ENCODE data around the gene ZNF777.
"Not testable (repeated sequence)": the region's sequence is repeated elsewhere in the genome, so short reads cannot be mapped to it uniquely, and the experiment has no call there.

Gene ZNF777

DNA sequence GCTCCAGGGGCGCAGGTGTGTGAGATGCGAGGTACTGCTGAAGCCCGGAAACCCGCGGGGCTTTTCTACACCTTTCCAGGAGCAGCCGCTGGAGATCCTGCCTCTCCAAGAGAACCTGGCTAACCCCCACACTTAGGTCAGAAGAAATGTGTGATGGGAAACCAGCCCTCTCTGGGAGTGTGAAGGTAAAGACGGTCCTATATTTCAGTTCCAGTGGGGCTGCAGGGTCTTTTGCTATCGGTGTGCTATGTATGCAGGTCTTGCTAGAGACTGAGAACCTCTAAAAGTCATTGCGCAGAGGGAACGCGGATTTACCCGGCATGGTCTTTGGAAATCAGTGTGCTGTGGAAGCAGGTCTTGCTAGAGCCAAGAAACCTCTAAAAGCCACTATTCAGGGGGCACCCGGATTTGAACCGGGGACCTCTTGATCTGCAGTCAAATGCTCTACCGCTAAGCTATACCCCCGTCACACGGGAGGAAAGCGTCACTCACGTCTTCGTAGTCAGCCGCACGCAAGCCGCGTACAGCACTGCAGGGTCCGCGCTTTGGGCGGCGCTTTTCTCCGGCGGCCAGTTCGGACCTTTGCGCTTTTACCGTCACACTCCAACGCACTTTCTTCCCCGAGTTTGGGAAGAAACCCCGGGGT is 46.0 kb downstream of the ZNF777 start:
- no peaks in the 10 kb centered on the region for H3K27me3 ChIP-seq (ENCODE audit: insufficient read depth, low read depth, severe bottlenecking)
- no peak overlapping the region for H3K4me3 ChIP-seq (ENCODE audit: low read depth, low read length)
- H3K9me3 ChIP-seq (ENCODE audit: severe bottlenecking) = peaks cover 4% of the 10 kb centered on the region
- TF ChIP-seq, protein P1, sequence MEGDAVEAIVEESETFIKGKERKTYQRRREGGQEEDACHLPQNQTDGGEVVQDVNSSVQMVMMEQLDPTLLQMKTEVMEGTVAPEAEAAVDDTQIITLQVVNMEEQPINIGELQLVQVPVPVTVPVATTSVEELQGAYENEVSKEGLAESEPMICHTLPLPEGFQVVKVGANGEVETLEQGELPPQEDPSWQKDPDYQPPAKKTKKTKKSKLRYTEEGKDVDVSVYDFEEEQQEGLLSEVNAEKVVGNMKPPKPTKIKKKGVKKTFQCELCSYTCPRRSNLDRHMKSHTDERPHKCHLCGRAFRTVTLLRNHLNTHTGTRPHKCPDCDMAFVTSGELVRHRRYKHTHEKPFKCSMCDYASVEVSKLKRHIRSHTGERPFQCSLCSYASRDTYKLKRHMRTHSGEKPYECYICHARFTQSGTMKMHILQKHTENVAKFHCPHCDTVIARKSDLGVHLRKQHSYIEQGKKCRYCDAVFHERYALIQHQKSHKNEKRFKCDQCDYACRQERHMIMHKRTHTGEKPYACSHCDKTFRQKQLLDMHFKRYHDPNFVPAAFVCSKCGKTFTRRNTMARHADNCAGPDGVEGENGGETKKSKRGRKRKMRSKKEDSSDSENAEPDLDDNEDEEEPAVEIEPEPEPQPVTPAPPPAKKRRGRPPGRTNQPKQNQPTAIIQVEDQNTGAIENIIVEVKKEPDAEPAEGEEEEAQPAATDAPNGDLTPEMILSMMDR (IDR thresholded peaks at IDR 0.05; ENCODE audit: low read depth, low read length) = no peak
- no peak overlapping the region for H3K27ac ChIP-seq
- no peak for DNase-seq
- H3K36me3 ChIP-seq = no peaks in the 10 kb centered on the region

DNA sequence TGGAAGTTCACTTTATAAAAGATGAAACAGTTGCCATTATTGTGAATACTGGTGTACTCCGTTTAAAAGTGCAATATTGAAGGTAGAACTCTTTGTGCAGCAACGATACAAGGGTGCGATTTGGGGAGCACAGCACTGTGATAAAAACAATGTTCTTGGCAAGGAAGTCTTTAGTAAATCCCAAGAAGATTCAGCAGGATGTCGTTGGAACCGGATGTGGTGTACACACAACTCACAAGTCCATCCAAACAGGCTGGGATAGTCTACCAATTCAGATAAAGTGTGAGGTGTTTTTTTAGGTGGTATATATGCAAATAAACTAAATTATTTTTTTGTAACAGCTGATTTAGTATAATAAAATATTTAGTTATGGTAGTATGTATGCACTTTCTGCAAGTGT is 46.7 kb downstream of the ZNF777 start:
- Histone ChIP-seq H3K9me3 (ENCODE audit: severe bottlenecking) (peaks cover 4% of the 10 kb centered on the region), H3K36me3 (no peaks in the 10 kb centered on the region), H3K27ac (no peak overlapping the region), H3K4me3 (ENCODE audit: low read depth, low read length) (no peak overlapping the region), H3K27me3 (ENCODE audit: insufficient read depth, low read depth, severe bottlenecking) (no peaks in the 10 kb centered on the region)
- DNase-seq = no peak
- TF ChIP-seq, protein P1 (IDR thresholded peaks at IDR 0.05; ENCODE audit: low read depth, low read length) = no peak

DNA sequence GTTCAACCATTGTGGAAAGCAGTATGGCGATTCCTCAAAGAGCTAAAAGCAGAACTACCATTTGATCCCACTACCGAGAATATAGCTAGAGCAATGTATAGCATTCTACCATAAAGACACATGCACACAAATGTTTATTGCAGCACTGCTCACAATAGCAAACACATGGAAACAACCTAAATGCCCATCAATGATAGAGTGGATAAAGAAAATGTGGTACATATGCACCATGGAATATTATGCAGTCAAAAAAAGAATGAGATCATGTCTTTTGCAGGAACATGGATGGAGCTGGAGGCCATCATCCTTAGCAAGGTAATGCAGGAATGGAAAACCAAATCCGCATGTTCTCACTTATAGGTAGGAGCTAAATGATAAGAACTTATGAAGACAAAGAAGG is 47.8 kb downstream of the ZNF777 start:
- not testable (repeated sequence) for DNase-seq; H3K4me3 ChIP-seq (ENCODE audit: low read depth, low read length); H3K9me3 ChIP-seq (ENCODE audit: severe bottlenecking); H3K27me3 ChIP-seq (ENCODE audit: insufficient read depth, low read depth, severe bottlenecking); H3K27ac ChIP-seq; H3K36me3 ChIP-seq

DNA sequence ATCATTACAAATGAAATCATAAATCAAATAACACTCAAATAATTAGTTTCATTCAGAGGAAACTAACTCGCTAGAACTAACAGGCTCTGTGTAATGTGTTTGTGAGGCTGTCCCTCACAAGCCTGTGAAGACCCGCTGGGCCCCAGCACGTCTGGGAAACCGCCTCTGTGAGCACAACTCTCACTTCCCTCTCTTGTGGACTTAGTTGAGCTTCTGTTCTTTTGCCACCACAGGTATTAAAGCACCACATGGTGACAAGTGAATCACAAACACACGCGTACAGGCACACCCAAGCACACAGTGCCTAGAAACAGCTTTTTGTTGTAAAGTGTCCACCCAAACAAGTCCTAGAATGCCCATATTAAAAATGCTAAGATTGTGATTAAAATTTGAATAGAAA is 51.0 kb downstream of the ZNF777 start:
- Histone ChIP-seq H3K9me3 (ENCODE audit: severe bottlenecking) (peaks cover 9% of the 10 kb centered on the region), H3K27me3 (ENCODE audit: insufficient read depth, low read depth, severe bottlenecking) (no peaks in the 10 kb centered on the region), H3K27ac (no peak overlapping the region), H3K4me3 (ENCODE audit: low read depth, low read length) (no peak overlapping the region), H3K36me3 (no peaks in the 10 kb centered on the region)
- TF ChIP-seq, protein P1 (IDR thresholded peaks at IDR 0.05; ENCODE audit: low read depth, low read length) = no peak
- DNase-seq = no peak

DNA sequence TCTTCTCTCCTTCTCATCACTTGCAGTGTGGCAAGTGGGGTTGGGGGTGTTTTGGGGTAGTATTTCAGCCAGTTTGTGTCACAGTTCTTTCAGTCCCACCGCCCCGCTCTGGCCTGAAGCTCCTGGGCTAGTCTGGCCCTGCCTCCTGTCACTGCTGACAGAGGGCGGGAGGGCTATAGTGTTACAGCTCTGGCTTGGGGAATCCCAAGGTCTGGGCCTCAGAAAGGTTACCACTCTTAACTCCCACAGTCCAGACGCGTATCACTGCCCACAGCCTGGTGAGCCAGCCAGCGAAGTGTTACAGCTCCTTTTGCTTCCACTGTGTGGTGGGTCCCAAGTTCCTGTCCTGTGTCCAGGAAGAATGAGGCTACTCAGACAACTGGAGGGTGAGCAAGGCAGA is 56.0 kb downstream of the ZNF777 start:
- H3K36me3 ChIP-seq = no peaks in the 10 kb centered on the region
- DNase-seq = no peak
- TF ChIP-seq, protein P1 (IDR thresholded peaks at IDR 0.05; ENCODE audit: low read depth, low read length) = no peak

DNA sequence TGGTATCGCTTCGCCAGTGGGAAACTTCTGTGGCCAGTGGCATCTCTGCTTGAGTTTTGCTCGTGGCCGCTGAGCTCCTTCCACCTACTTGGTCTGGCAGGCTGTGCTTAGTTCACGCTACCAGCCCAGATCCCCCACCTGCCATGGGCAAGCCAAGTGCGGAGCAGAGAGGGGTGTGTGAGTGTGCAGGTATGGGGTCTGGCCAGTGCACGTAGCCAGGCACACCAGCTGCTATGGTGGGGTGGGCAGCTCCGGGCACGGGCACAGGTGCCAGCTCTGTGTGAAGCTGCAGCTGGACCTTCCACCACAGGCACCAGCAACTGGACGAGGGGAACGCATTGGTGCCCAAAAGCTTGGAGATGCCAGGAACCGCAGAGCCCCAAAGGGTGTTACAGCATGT is 56.5 kb downstream of the ZNF777 start:
- H3K27me3 ChIP-seq (ENCODE audit: insufficient read depth, low read depth, severe bottlenecking) = no peaks in the 10 kb centered on the region
- no peaks in the 10 kb centered on the region for H3K36me3 ChIP-seq
- no peak for DNase-seq
- TF ChIP-seq, protein P1 (IDR thresholded peaks at IDR 0.05; ENCODE audit: low read depth, low read length) = no peak
- H3K4me3 ChIP-seq (ENCODE audit: low read depth, low read length) = no peak overlapping the region
- H3K9me3 ChIP-seq (ENCODE audit: severe bottlenecking) = peaks cover 4% of the 10 kb centered on the region
- no peak overlapping the region for H3K27ac ChIP-seq

More for the DNA sequence above, 56.0 kb downstream of the ZNF777 start:
- Histone ChIP-seq H3K27me3 (ENCODE audit: insufficient read depth, low read depth, severe bottlenecking) (no peaks in the 10 kb centered on the region), H3K27ac (no peak overlapping the region), H3K4me3 (ENCODE audit: low read depth, low read length) (no peak overlapping the region), H3K9me3 (ENCODE audit: severe bottlenecking) (peaks cover 4% of the 10 kb centered on the region)

Data from WERI-Rb-1 (cell line).